Vein endothelial cell (primary cell): ENCODE measurements around the gene CPO. TPM values are rescaled to one million over a fixed set of nuclear protein-coding genes. Genes with fewer than 3 reads are reported as not detected.

ENCODE experiments used
- total RNA-seq: library from RNA; depleted of rRNA; stranded (reverse); fragments of >200 nt; gene quantifications from 2 replicates; pipeline ENCODE4 v1.2.3, GENCODE V29; 2012

Gene CPO
- total RNA-seq: 0.19 TPM in 1 of 2 replicates, not detected in the other

GRCh38 chr2:206939340-206939739 lies at the start of gene CPO:
Gene CPO, plus strand, starts transcription at chr2:206939518. Its CDS starts 82 bp downstream, at chr2:206939600.

Other genes starting within 250 kb of the CPO start
- gene DYTN, start 221.1 kb upstream of the CPO start, total RNA-seq: under 0.01 TPM in 1 of 2 replicates, not detected in the other
- 0.33 and 0.57 TPM in 2 replicates for gene MDH1B, start 174.2 kb upstream of the CPO start, total RNA-seq
- 36.9 and 48.2 TPM in 2 replicates for gene FASTKD2, start 173.9 kb upstream of the CPO start, total RNA-seq
- 28.4 and 33.5 TPM in 2 replicates for gene KLF7, start 226.4 kb downstream of the CPO start, total RNA-seq